Fibroblast of lung (primary cell): ENCODE results near the gene DNAH6. TPM values are rescaled to one million over a fixed set of nuclear protein-coding genes. Genes with fewer than 3 reads are reported as not detected.

Experiments
- DNase-seq, 2 donors: peaks; one replicate each; pipeline versions ENCODE4 v3.0.0 to v3.0.0-alpha.2; 2010; ENCODE audit warnings: low read depth in 2 of 2
- H2AFZ ChIP-seq: 2 replicates; pipeline ENCODE4 v1.5.1; 2012; ENCODE audit warnings: low read length, control low read depth, inconsistent platforms
- H3K27ac ChIP-seq: 2 replicates; pipeline ENCODE4 v1.5.1; 2011; ENCODE audit warnings: low read length, control low read depth; ENCODE audit not compliant: insufficient read depth
- H3K27me3 ChIP-seq: 2 replicates; pipeline ENCODE4 v1.5.1; 2011; ENCODE audit warnings: mild to moderate bottlenecking, low read length; ENCODE audit not compliant: control insufficient read depth, insufficient read depth
- H3K36me3 ChIP-seq: 2 replicates; pipeline ENCODE4 v1.5.1; 2011; ENCODE audit warnings: low read length; ENCODE audit not compliant: control insufficient read depth, insufficient read depth
- H3K4me1 ChIP-seq: 2 replicates; pipeline ENCODE4 v1.5.1; 2011; ENCODE audit warnings: low read length; ENCODE audit not compliant: control insufficient read depth, insufficient read depth; ENCODE audit errors: extremely low read depth
- H3K4me2 ChIP-seq: 2 replicates; pipeline ENCODE4 v1.5.1; 2011; ENCODE audit warnings: low read length, control low read depth; ENCODE audit not compliant: insufficient read depth; ENCODE audit errors: extremely low read depth
- H3K4me3 ChIP-seq, 4 experiments: fragments of 200-600 bp in 1 of 4; sonication (generic) in 1 of 4; replicated peaks in 1 of 4; 2 replicates each; pipeline ENCODE4 v1.5.1; 2011 to 2016; ENCODE audit warnings: low read length in 4 of 4, low read depth in 3 of 4, mild to moderate bottlenecking in 3 of 4, control low read depth in 2 of 4, inconsistent platforms in 1 of 4, mixed read lengths in 1 of 4; ENCODE audit not compliant: insufficient read depth in 1 of 4; ENCODE audit errors: control extremely low read depth in 1 of 4
- H3K79me2 ChIP-seq: 2 replicates; pipeline ENCODE4 v1.5.1; 2012; ENCODE audit warnings: mild to moderate bottlenecking, low read length, inconsistent platforms; ENCODE audit not compliant: control insufficient read depth, insufficient read depth
- H3K9ac ChIP-seq: 2 replicates; pipeline ENCODE4 v1.5.1; 2011; ENCODE audit warnings: mild to moderate bottlenecking, low read length, control low read depth; ENCODE audit not compliant: insufficient read depth
- H3K9me3 ChIP-seq: 2 replicates; pipeline ENCODE4 v1.5.1; 2012; ENCODE audit warnings: low read depth, low read length; ENCODE audit not compliant: control insufficient read depth, insufficient read depth
- H4K20me1 ChIP-seq: 2 replicates; pipeline ENCODE4 v1.5.1; 2011; ENCODE audit warnings: low read length; ENCODE audit not compliant: control insufficient read depth, insufficient read depth; ENCODE audit errors: extremely low read depth
- CTCF ChIP-seq, 2 donors: IDR thresholded peaks in 1 of 2; conservative IDR thresholded peaks in 1 of 2; 1 replicate in 1 of 2; 2 replicates in 1 of 2; pipeline ENCODE4 v1.5.1; 2011 to 2012; ENCODE audit warnings: low read length in 2 of 2, control low read depth in 1 of 2, inconsistent platforms in 1 of 2, low read depth in 1 of 2, mild to moderate bottlenecking in 1 of 2
- EZH2 ChIP-seq: IDR thresholded peaks from 2 replicates; pipeline ENCODE4 v1.5.1; 2012; ENCODE audit warnings: low read length, control low read depth, mild to moderate bottlenecking; ENCODE audit errors: missing control alignments
- polyA plus RNA-seq, 2 donors: library from polyadenylated mRNA; depleted of rRNA in 1 of 2; stranded (reverse) in 1 of 2; unstranded in 1 of 2; fragments of >200 nt; gene quantifications; 2 replicates each; pipeline ENCODE4 v1.2.1, GENCODE V29; 2011 to 2012; ENCODE audit warnings: missing spikeins in 1 of 2
- total RNA-seq: library from RNA; depleted of rRNA; stranded (reverse); fragments of >200 nt; gene quantifications from 2 replicates; pipeline ENCODE4 v1.2.1, GENCODE V29; 2014

Gene DNAH6
- total and polyA plus RNA-seq, 2 donors (not counting 1 experiment from before 2014, with no cell fraction given): under 0.01 to 0.01 TPM

GRCh38 chr2:84527137-84528129, 11.1 kb downstream of the DNAH6 start:
- Histone ChIP-seq H3K4me2 (no peak overlapping the region), H3K9ac (no peak overlapping the region), H3K4me1 (no peaks in the 10 kb centered on the region), H3K9me3 (no peaks in the 10 kb centered on the region), H2AFZ (no peak overlapping the region), H4K20me1 (no peaks in the 10 kb centered on the region), H3K4me3 (no peak overlapping the region), H3K36me3 (no peaks in the 10 kb centered on the region), H3K27me3 (peaks cover 5% of the 10 kb centered on the region), H3K79me2 (no peaks in the 10 kb centered on the region), H3K27ac (no peak overlapping the region)
- no peak for TF ChIP-seq CTCF (conservative IDR thresholded peaks at IDR 0.05 in 1 of 2, IDR thresholded peaks at IDR 0.05 in 1 of 2; ENCODE audit: low read depth in 1 of 2, low read length in 2 of 2)
- DNase-seq: peak in 1 of 2 donors; percentile 28

GRCh38 chr2:84532291-84532690, 16.0 kb downstream of the DNAH6 start:
- Histone ChIP-seq H3K9ac (no peak overlapping the region), H3K79me2 (no peaks in the 10 kb centered on the region), H2AFZ (no peak overlapping the region), H3K36me3 (no peaks in the 10 kb centered on the region), H3K4me2 (no peak overlapping the region), H4K20me1 (no peaks in the 10 kb centered on the region), H3K27ac (no peak overlapping the region), H3K4me1 (no peaks in the 10 kb centered on the region), H3K9me3 (no peaks in the 10 kb centered on the region), H3K27me3 (peaks cover 5% of the 10 kb centered on the region), H3K4me3 (no peak overlapping the region)
- TF ChIP-seq EZH2: no peak
- TF ChIP-seq CTCF (conservative IDR thresholded peaks at IDR 0.05 in 1 of 2, IDR thresholded peaks at IDR 0.05 in 1 of 2; ENCODE audit: low read depth in 1 of 2, low read length in 2 of 2): no peak
- peak in 1 of 2 donors; percentile 4 for DNase-seq

GRCh38 chr2:84534225-84534624, 17.9 kb downstream of the DNAH6 start:
- Histone ChIP-seq H3K4me2 (no peak overlapping the region), H3K27ac (no peak overlapping the region), H3K4me3 (no peak overlapping the region), H2AFZ (no peak overlapping the region), H3K36me3 (no peaks in the 10 kb centered on the region), H3K27me3 (peaks cover 5% of the 10 kb centered on the region), H3K79me2 (no peaks in the 10 kb centered on the region), H4K20me1 (no peaks in the 10 kb centered on the region), H3K9me3 (no peaks in the 10 kb centered on the region), H3K9ac (no peak overlapping the region), H3K4me1 (no peaks in the 10 kb centered on the region)
- DNase-seq: no peak
- TF ChIP-seq EZH2 (no peak), CTCF (conservative IDR thresholded peaks at IDR 0.05 in 1 of 2, IDR thresholded peaks at IDR 0.05 in 1 of 2; ENCODE audit: low read depth in 1 of 2, low read length in 2 of 2) (no peak)
